ENCODE results near the gene ZNF774.

ZNF774 gene

DNA sequence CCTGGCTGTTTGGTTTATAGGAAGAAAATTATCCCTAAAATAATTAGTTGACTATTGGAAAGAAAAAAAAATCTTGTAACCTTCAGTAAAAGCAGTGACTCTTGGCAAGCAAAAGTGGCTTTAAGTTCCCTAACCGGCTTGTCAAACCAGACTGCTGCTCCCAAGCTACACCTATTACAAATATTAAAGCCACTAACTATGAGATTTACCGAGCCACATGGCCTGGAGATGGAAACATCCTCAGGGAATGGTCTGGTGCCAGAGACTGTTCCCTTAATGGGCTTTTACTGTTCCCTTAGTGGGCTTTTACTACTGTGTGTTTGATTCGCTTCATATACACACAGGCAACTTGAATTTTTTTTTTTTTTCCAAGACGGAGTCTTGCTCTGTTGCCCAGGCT is 35.9 kb upstream of the ZNF774 start:
- TF ChIP-seq, protein P1, sequence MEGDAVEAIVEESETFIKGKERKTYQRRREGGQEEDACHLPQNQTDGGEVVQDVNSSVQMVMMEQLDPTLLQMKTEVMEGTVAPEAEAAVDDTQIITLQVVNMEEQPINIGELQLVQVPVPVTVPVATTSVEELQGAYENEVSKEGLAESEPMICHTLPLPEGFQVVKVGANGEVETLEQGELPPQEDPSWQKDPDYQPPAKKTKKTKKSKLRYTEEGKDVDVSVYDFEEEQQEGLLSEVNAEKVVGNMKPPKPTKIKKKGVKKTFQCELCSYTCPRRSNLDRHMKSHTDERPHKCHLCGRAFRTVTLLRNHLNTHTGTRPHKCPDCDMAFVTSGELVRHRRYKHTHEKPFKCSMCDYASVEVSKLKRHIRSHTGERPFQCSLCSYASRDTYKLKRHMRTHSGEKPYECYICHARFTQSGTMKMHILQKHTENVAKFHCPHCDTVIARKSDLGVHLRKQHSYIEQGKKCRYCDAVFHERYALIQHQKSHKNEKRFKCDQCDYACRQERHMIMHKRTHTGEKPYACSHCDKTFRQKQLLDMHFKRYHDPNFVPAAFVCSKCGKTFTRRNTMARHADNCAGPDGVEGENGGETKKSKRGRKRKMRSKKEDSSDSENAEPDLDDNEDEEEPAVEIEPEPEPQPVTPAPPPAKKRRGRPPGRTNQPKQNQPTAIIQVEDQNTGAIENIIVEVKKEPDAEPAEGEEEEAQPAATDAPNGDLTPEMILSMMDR (IDR thresholded peaks at IDR 0.05; ENCODE audit: low read depth, low read length) = no peak

DNA sequence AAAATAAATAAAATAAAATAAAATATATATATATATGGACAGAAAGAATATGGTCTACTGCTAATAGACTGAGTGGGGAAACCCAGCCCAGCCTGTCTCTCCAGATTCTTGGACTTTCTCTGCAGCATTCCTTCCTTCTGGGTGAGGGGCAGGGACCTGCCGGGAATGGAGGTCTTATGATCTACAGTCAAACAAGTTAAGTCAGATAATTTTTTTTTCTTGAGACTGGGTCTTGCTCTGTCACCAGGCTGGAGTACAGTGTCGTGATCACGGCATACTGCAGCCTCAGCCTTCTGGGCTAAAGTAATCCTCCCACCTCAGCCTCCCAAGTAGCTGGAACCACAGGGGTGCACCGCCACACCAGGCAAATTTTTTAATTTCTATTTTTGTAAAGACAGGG is 33.5 kb upstream of the ZNF774 start:
- TF ChIP-seq, protein P1 (IDR thresholded peaks at IDR 0.05; ENCODE audit: low read depth, low read length) = no peak
- DNase-seq (ENCODE audit: extremely low read depth, low read depth) = no peak

More for the DNA sequence above, 35.9 kb upstream of the ZNF774 start:
- no peak for DNase-seq (ENCODE audit: extremely low read depth, low read depth)

DNA sequence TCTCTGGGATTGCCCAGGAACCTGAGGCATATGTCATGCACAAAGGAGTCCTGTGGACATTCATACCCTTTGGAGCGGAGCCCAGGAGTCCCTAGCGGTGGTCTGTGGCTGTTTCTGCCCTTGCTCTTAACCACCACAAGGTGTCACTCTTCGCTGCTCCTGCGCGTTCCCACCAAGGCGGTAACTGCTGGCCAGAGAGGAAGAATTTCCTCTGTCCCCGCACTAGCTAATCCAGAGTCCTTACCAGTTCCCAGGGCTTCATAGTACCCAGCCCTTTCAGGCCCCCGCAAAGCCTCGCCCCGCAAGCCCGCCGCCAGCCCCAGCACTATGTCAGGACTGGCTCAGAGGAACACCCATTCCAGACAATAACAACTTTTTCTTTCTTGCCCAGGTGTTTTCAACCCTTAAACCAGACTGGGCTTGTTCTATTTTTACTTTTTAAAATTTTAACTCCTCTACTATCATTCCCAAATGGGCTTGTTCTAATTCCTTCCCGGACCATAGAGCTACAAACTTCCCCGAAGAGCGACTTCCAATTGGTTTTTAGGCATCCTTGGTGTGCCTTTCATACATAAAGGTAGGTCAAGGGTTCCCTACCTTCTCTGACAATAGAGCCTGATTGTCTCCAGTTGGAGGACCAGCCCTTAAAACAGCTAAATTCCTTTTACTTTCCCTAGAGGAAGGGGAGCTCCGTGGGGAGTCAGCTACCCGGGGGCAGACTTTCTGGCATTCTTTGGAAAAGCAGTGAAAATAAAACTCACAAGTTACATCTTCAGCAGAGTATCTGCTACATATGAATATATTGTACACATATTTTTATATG is 31.8 kb upstream of the ZNF774 start:
- TF ChIP-seq, protein P1 (IDR thresholded peaks at IDR 0.05; ENCODE audit: low read depth, low read length) = peak; percentile 100
- DNase-seq (ENCODE audit: extremely low read depth, low read depth) = peak; percentile 61

DNA sequence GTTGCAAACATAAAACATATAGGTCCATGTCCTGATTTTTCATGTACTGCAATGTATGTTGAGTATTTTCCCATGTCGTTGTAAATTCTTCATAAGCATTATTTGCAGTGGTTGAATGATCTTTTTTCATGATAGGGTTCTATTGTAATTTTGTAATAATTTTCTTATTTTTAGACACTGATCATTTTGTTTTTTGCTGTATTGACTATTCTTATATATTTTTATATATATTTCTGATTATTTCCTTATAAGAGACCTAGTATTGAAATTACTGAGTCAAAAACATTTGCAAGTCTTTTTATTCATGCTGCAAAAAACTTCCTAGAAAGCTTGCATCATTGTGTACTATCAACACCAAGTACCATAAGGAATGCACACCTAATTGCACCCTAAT is 31.2 kb upstream of the ZNF774 start:
- TF ChIP-seq, protein P1 (IDR thresholded peaks at IDR 0.05; ENCODE audit: low read depth, low read length) = no peak

DNA sequence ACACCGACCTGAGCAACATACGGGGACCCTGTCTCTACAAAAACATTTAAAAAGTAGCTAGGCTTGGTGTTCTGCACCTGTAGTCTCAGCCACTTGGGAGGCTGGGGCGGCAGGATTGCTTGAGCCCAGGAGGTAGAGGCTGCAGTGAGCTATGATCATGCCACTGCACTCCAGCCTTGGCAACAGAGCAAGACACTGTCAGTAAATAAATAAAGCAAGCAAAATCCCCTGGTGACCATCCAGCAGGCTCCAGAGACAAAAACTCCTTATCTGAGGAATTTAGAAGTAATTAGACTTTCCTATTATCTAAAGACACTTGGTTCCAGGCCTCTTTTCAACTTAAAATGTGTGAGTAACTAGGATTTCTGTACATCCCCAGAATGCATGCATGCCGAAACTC is 29.5 kb upstream of the ZNF774 start:
- TF ChIP-seq, protein P1 (IDR thresholded peaks at IDR 0.05; ENCODE audit: low read depth, low read length) = no peak
- DNase-seq (ENCODE audit: extremely low read depth, low read depth) = no peak

More for the DNA sequence above, 31.2 kb upstream of the ZNF774 start:
- DNase-seq (ENCODE audit: extremely low read depth, low read depth) = no peak

DNA sequence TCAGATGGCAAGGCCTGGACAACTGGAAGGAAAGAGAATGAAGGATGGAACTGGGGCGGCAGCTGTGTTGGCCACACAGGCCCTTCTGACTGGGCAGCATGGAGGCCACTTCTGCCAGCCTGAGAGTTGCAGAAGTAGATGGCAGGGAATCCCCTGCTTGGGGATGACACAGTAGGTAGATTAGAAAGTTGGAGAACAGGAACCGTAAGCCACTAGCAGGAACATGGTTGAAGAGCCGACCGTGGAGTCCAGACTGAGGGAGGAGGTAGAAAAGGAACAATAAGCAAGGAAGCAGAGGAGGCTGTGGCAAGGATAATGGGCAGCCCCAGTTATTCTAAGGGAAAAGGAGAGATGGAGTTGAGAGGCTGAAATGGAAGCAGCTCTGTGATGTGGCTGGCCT is 26.4 kb upstream of the ZNF774 start:
- DNase-seq (ENCODE audit: extremely low read depth, low read depth) = no peak
- TF ChIP-seq, protein P1 (IDR thresholded peaks at IDR 0.05; ENCODE audit: low read depth, low read length) = no peak

DNA sequence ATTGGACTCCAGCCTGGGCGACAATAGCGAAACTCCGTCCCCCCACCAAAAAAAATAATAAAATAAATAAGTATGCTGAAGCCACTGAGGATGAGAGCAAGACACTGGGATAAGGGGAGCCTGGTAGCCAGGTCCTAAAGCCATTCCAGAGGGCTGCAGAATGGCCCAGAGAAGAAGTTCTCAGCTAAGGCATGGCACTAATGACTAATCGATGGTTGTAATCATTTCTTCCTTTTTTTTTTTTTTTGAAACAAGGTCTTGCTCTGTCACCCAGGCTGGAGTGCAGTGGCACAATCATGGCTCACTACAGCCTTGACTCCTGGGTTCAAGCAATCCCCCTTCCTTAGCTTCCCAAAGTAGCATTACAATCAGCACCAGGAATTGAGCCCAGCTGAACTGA is 25.6 kb upstream of the ZNF774 start:
- no peak for DNase-seq (ENCODE audit: extremely low read depth, low read depth)
- TF ChIP-seq, protein P1 (IDR thresholded peaks at IDR 0.05; ENCODE audit: low read depth, low read length) = no peak
